GM18519 (cell line): ENCODE results near the gene CD244.
"Not testable (repeated sequence)": the region's sequence is repeated elsewhere in the genome, so short reads cannot be mapped to it uniquely, and the experiment has no call there.

ENCODE experiments used
- ATAC-seq: cut with Tn5 transposase; IDR thresholded peaks from one replicate; pipeline ENCODE4 v1.9.1; 2021; ENCODE audit warnings: mild to moderate bottlenecking, moderate library complexity; ENCODE audit not compliant: unreplicated experiment, low FRiP score

The CD244 gene

DNA sequence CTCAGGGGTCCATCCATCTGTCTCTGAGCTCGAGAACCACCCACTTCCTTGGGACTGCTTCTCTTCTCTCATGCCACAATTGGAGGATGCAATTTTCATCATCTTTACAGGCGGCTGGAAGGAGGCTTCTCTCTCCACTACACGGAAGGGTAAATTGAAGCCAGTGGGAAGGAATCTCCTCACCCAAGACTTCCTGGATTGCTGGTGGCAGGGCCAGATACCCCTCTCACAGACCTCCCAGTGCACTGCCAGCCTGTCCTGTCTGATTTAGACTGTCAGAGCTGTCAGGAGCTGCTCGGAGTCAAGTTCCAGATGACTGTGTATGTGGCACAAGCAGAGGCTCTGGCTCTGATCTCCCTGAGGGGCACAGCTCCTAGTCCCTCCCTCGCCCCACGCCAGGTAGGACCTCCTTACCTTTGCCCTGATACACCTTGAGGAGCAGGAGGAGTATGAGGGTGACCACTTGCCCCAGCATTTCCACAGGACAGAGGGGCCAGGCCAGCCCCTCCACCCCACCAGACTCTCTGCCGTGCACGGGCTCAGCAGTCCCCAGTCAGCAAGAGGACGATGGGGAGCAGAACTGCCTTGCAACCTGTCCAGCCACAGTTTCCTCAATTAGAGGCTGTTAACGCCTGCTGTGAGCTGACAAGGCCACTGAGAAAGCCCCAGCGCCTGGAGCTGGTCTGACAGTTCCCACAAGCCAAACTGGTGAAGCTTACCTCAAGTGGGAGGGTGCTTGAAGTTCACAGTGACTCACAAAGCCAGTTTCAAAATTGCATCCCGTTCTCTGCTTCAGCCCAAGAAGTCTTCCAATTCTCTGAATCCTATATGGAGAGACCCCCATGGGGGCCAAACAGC, at the start of gene CD244:
CD244 (minus strand) TSS at position 685 of the 858 bp plus-strand sequence; CDS start at position 475, 210 bp downstream.
- ATAC-seq: no peak

GRCh38 chr1:160911925-160912324, 49.2 kb upstream of the CD244 start:
- ATAC-seq: no peak

DNA sequence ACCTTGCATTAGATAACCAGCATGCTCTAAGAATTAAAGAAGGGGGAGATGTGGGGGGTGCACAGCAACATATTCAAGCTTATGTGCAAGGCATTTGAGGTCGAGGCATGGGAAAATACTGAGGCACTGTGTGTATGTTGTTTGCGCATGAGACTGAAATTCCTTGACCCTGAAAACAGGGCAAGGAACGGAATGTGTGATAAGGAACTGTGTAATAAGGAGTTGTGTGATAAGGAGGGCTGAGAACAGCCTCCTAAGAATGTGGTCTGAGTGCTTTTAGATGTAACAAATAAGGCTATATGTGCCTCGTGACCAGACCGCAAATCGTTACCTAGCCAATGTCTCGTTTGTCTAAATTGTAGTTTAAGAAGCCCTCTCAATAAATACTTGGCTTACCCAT, 48.8 kb upstream of the CD244 start:
- no peak for ATAC-seq

GRCh38 chr1:160910170-160910750, 47.6 kb upstream of the CD244 start:
- no peak for ATAC-seq

DNA sequence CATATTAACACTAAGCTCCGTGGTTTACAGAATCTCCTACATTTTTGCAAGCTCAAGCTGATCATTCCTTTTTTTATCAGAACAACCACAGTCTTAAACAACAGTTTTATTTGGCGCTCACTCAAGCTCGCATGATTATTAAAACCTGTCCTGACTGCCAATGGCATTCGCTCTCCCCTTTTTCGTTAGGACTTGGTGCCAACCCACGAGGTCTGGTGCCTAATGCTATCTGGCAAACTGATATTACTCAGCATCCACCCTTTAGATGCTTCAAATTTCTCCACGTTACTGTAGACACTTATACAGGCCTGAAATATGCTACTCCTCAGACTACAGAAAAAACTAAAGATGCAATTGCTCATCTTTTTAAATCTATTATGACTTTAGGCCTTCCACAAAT, 45.3 kb upstream of the CD244 start:
- no peak for ATAC-seq

DNA sequence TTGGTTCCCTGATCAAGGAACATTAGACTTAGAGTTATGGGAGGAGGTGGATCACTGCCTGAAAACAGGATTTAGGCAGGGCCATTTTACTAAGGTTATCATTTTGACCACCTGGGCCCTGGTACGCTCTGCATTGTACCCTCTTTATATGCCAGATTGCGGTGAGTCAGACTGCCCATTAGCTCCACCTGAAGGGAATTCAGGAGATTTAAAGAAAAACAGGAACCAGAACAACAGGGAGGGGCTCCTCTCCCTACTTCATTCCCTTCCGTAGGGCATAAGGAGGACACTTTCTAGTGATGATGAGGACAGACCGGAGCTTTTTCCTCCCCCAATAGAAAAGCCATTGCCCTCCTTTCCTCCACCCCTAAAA, 42.9 kb upstream of the CD244 start:
- ATAC-seq: no peak

DNA sequence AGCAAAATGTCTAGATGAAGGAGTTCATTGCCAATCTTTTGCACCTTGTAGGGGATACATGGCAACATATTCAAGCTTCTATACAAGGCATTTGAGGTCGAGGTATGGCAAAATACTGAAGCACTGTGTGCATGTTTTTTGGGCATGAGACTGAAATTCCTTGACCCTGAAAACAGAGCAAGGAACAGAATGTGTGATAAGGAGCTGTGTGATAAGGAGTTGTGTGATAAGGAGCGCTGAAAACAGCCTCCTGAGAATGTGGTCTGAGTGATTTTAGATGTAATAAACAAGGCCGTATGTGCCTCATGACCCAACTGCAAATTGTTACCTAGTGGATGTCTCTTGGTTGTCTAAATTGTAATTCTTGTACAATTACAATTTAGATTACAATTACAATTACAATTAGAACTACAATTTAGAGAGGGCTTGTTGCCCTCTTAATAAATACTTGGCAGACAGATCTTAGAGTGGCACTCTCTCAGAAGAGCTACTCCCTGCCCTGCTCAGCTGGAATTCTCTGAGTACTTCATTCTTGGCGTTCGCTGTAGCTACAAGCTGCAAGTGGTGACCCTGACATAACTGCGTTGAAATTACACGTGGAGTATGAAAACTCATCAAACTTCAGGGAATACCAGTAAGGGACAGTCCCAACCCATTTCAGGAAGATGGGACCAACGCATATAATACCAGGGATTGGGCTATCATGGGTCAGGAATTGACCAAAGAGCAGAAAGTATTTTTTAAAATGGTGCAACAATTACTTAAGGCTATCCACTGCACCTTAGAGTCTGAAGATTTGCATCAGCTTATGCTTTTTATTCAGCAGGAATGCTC, 42.3 kb upstream of the CD244 start:
- ATAC-seq: no peak

- not testable (repeated sequence) for ATAC-seq
These were observed 39.6 kb upstream of the CD244 start for GRCh38 chr1:160902251-160902650.

DNA sequence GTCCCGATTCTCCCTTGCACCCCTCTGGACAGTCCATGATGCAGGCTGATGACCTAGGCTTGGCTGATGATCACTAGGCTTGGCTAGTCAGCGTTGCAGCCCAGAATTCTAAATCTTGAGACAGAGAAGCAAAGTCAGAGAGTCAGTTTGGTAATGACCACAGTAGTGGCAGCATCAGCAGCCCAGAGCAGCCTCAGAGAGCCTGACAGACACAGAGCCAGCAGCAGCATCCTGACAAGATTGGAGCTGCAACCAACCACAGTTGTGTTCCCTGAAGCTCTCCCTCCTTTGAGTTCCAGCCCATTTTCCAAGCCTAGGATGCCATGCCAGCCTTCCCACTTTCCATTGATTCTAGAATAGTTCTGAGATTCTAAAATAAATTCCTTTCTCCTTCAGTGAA, 39.1 kb upstream of the CD244 start:
- ATAC-seq: no peak

DNA sequence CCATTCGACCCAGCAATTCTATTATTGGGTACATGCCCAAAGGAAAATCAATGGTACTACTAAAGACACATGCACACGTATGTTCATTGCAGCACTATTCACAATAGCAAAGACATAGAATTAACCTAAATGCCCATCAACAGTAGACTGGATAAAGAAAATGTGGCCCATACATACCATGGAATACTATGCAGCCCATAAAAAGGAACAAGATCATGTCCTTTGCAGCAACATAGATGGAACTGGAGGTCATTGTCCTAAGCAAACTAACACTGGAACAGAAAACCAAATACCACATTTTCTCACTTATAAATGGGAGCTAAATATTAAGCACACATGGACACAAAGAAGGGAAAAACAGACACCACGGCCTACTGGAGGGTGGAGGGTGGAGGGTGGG, 38.0 kb upstream of the CD244 start:
- ATAC-seq: not testable (repeated sequence)

DNA sequence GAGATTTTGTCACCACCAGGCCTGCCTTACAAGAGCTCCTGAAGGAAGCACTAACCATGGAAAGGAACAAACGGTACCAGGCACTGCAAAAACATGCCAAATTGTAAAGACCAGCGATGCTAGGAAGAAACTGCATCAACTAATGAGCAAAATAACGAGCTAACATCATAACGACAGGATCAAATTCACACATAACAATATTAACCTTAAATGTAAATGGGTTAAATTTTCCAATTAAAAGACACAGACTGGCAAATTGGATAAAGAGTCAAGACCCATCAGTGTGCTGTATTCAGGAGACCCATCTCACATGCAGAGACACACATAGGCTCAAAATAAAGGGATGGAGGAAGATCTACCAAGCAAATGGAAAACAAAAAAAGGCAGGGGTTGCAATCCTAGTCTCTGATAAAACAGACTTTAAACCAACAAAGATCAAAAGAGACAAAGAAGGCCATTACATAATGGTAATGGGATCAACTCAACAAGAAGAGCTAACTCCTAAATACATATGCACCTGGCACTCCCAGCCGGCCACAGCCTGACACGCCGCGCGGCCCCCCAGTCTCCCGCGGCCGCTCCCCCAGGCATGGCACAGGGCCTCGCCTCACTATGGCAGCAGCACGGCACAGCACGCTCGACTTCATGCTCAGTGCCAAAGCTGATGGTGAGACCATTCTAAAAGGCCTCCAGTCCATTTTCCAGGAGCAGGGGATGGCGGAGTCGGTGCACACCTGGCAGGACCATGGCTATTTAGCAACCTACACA, 31.9 kb upstream of the CD244 start:
- not testable (repeated sequence) for ATAC-seq

GRCh38 chr1:160891474-160891873, 28.8 kb upstream of the CD244 start:
- ATAC-seq: no peak

DNA sequence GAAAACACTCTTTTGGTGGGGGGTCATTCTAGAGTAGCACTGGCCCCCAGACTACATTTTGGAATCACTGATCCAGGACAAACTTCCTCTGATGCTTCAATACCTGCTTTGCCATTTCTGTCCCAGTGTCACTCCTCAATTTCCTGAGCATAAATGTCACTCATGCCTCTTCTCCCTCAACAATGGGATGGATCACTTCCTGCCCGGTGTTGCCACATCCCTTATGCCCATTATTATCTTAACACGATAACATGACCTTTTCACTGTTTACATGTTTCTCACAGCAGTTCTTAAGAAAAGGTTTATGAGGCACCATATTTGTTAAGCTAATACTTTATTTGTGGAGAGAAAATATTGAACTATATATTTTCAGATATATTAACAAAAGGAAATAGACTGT, 26.2 kb upstream of the CD244 start:
- no peak for ATAC-seq

GRCh38 chr1:160887071-160887470, 24.4 kb upstream of the CD244 start:
- ATAC-seq: no peak

- ATAC-seq: no peak
These were observed 22.4 kb upstream of the CD244 start, which contains the start of gene ITLN1 for GRCh38 chr1:160885042-160885441. Gene ITLN1, minus strand, starts transcription at chr1:160885180. Its CDS starts 303 bp downstream, at chr1:160884877.

DNA sequence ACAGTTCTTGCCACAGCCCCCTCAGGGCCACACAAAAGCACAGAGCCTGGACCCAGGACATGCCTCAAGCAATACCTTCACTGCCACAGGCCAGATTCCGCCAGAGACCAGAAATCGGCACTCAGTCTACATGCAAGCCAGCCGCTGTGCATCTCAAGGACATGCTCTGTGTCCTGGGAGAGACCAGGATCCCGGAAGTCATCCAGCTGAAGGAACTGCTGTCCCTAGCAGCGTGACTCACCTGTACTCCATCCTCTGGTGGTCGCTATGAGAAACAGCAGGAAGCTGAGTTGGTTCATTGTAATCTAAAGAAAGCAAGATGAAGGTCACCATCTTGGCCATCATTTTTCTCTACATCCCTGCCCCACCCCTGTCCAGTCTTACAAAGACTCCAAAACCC, 21.9 kb upstream of the CD244 start:
- ATAC-seq: peak; percentile 46

DNA sequence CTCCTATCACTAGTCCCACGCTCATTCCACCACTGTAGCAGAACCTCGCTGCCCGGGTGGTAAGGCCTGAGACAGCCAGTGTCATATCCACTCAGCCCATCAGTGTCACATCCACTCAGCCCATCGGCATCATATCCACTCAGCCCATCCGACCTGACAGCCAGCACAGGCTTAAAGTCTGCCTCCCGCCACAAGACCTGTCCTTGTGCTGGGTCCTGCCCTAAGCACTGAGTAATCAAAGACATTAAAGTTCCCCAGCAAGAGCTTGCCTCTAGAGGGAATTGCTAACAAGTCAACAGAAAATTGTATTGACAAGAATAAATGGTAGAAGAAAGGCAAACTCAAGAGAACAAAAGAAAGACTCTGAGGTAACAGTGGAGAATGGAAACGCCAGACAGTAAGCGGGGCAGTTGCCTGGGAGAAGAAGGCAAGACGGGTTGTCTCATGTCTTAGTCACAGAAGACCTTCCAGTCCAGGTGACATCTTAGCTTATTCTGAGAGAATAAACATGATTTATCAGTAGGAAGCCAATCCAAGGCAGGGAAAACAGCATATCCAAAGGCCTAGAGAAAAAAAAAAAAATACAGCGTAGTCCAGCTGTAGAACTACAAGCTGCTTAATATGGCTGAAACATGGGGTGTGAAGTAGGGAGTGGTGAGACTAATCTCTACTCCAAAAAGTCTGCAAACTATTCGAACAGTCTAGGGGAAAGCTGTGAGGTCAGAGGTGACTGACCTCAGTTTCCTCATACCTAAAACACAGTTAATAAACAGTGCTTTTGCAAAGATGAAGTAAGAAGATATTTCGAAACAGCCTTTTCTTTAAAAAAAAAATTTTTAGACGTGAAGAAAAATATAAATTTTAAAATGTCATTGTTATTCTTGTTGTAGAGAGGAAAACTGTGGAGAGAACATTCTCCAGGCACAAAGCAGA, 21.2 kb upstream of the CD244 start:
- ATAC-seq: no peak

DNA sequence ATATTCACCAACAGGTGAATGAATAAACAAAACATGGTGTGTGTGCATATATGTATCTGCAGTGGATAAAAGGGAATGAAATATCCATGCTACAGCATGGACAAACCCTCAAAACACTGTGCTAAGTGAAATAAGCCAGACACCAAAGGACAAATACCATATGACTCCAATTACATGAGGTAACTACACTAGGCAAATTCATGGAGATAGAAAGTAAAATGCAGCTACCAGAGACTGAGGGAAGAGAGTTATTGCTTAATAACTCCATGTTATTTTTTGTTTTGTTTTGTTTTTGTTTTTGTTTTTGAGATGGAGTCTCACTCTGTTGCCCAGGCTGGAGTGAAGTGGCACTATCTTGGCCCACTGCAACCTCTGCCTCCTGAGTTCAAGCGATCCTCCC, 19.9 kb upstream of the CD244 start:
- ATAC-seq: no peak

GRCh38 chr1:160881264-160881663, 18.6 kb upstream of the CD244 start:
- not testable (repeated sequence) for ATAC-seq
